SK-N-SH (cell line): ENCODE measurements around the gene SPINK8. TPM values are rescaled to one million over a fixed set of nuclear protein-coding genes. Genes with fewer than 3 reads are reported as not detected.

Source experiments
- CTCF ChIA-PET: fragments of 300-600, 350-600 bp; formaldehyde crosslinking; extraction: SDS; loops from one replicate; lab custom pipeline; 2021; lab: Yijun Ruan, JAX
- POLR2A ChIA-PET: fragments of 350-600 bp; sonication (Branson Sonifier 250); formaldehyde crosslinking; extraction: SDS; loops from one replicate; lab custom pipeline; 2020; ENCODE audit warnings: antibody characterized with exemption, inconsistent platforms; lab: Yijun Ruan, JAX
- DNase-seq: peaks from one replicate; pipeline ENCODE4 v3.0.0; 2012
- H2AFZ ChIP-seq: fragments of 200-600 bp; sonication (generic); 2 replicates; pipeline ENCODE4 v1.8.1; 2016; ENCODE audit warnings: antibody characterized with exemption, mild to moderate bottlenecking, low read depth
- H3F3A ChIP-seq: fragments of 200-600 bp; sonication (generic); replicated peaks from 2 replicates; pipeline ENCODE3; 2016; ENCODE audit warnings: antibody characterized with exemption, mild to moderate bottlenecking; ENCODE audit not compliant: insufficient read depth
- H3K27ac ChIP-seq, 2 experiments: fragments of 200-500 bp in 1 of 2; fragments of 200-600 bp in 1 of 2; sonication (Bioruptor generic) in 1 of 2; sonication (generic), shearing (Covaris generic) in 1 of 2; 2 replicates each; pipeline versions ENCODE4 v1.5.1 to v1.6.1; 2014 to 2016; ENCODE audit warnings: low read depth in 2 of 2, inconsistent platforms in 1 of 2, low read length in 1 of 2, mild to moderate bottlenecking in 1 of 2, mixed read lengths in 1 of 2
- H3K27me3 ChIP-seq: fragments of 200-600 bp; sonication (generic), shearing (Covaris generic); 2 replicates; pipeline ENCODE4 v1.6.1; 2016; ENCODE audit warnings: mixed run types; ENCODE audit not compliant: insufficient read depth
- H3K36me3 ChIP-seq, 2 experiments: fragments of 200-500 bp in 1 of 2; fragments of 200-600 bp in 1 of 2; sonication (Bioruptor generic) in 1 of 2; sonication (generic) in 1 of 2; replicated peaks in 1 of 2; 2 replicates each; pipeline versions ENCODE3 to v1.5.1; 2014 to 2016; ENCODE audit warnings: low read length in 1 of 2, mild to moderate bottlenecking in 1 of 2; ENCODE audit not compliant: insufficient read depth in 2 of 2, control insufficient read depth in 1 of 2
- H3K4me1 ChIP-seq, 2 experiments: fragments of 200-500 bp in 1 of 2; fragments of 200-600 bp in 1 of 2; sonication (Bioruptor generic) in 1 of 2; sonication (generic), shearing (Covaris generic) in 1 of 2; 2 replicates each; pipeline versions ENCODE4 v1.5.1 to v1.6.1; 2014 to 2016; ENCODE audit warnings: low read depth in 1 of 2, low read length in 1 of 2, mixed run types in 1 of 2; ENCODE audit not compliant: insufficient read depth in 2 of 2, control insufficient read depth in 1 of 2
- H3K4me2 ChIP-seq: fragments of 200-600 bp; sonication (generic), shearing (Covaris generic); 2 replicates; pipeline ENCODE4 v1.6.1; 2017; ENCODE audit warnings: mixed run types
- H3K4me3 ChIP-seq, 2 experiments: fragments of 200-500 bp in 1 of 2; fragments of 200-600 bp in 1 of 2; sonication (Bioruptor generic) in 1 of 2; sonication (generic), shearing (Covaris generic) in 1 of 2; 2 replicates each; pipeline versions ENCODE4 v1.5.1 to v1.8.1; 2014 to 2016; ENCODE audit warnings: low read depth in 2 of 2, inconsistent platforms in 1 of 2, low read length in 1 of 2, mild to moderate bottlenecking in 1 of 2, mixed read lengths in 1 of 2, moderate library complexity in 1 of 2
- H3K79me2 ChIP-seq: fragments of 200-600 bp; sonication (generic); 2 replicates; pipeline ENCODE4 v1.8.1; 2017; ENCODE audit warnings: mild to moderate bottlenecking; ENCODE audit not compliant: insufficient read depth
- H3K9ac ChIP-seq: fragments of 200-600 bp; sonication (generic); 2 replicates; pipeline ENCODE4 v1.6.1; 2017; ENCODE audit warnings: mixed run types
- H3K9me2 ChIP-seq: fragments of 200-600 bp; sonication (generic); 2 replicates; pipeline ENCODE4 v1.6.1; 2017; ENCODE audit warnings: mixed run types
- H3K9me3 ChIP-seq: fragments of 200-600 bp; sonication (generic); 2 replicates; pipeline ENCODE4 v1.6.1; 2017; ENCODE audit warnings: mixed run types, mild to moderate bottlenecking, moderate library complexity
- H4K20me1 ChIP-seq: fragments of 200-600 bp; sonication (generic); 2 replicates; pipeline ENCODE4 v1.6.1; 2017; ENCODE audit warnings: mild to moderate bottlenecking, mixed run types; ENCODE audit not compliant: insufficient read depth
- CHD2 ChIP-seq: fragments of 150-350 bp; IDR thresholded peaks from 2 replicates; pipeline ENCODE4 v1.6.1; 2018; ENCODE audit warnings: low read length; ENCODE audit not compliant: partially characterized antibody
- CTCF ChIP-seq: fragments of 200-600 bp; sonication (generic); IDR thresholded peaks from 2 replicates; pipeline ENCODE4 v1.6.1; 2017; ENCODE audit warnings: antibody characterized with exemption, mild to moderate bottlenecking, moderate library complexity
- EP300 ChIP-seq, 2 experiments: IDR thresholded peaks; 2 replicates each; pipeline versions ENCODE4 v1.4.0 to v1.6.1; 2012; ENCODE audit warnings: borderline replicate concordance in 1 of 2, low read depth in 1 of 2, low read length in 1 of 2
- EZH2phosphoT487 ChIP-seq: fragments of 200-600 bp; sonication (generic); IDR thresholded peaks from 2 replicates; pipeline ENCODE4 v1.6.1; 2017; ENCODE audit warnings: low read depth, mixed run types, mild to moderate bottlenecking, antibody characterized with exemption, moderate library complexity, borderline replicate concordance
- FOXJ3 ChIP-seq: sonication (generic); formaldehyde crosslinking; IDR thresholded peaks from 2 replicates; pipeline ENCODE4 v1.5.1; 2020; ENCODE audit warnings: mild to moderate bottlenecking, missing genetic modification reagents
- GATA2 ChIP-seq: sonication (generic); formaldehyde crosslinking; IDR thresholded peaks from 2 replicates; pipeline ENCODE4 v1.5.0; 2020; ENCODE audit warnings: mild to moderate bottlenecking, missing genetic modification reagents
- MAX ChIP-seq: IDR thresholded peaks from 2 replicates; pipeline ENCODE4 v1.4.0; 2012; ENCODE audit warnings: low read depth
- MXI1 ChIP-seq: IDR thresholded peaks from 2 replicates; pipeline ENCODE4 v1.6.1; 2012; ENCODE audit warnings: mild to moderate bottlenecking, low read depth, low read length, improper control_type of control experiment
- POLR2AphosphoS5 ChIP-seq: IDR thresholded peaks from 2 replicates; pipeline ENCODE4 v1.6.1; 2012; ENCODE audit warnings: low read depth, low read length
- RAD21 ChIP-seq: IDR thresholded peaks from 2 replicates; pipeline ENCODE4 v1.6.1; 2012; ENCODE audit warnings: mild to moderate bottlenecking, low read length
- RCOR1 ChIP-seq: fragments of 150-350 bp; IDR thresholded peaks from 2 replicates; pipeline ENCODE4 v1.6.1; 2017; ENCODE audit warnings: antibody characterized with exemption, low read length
- SMC3 ChIP-seq: IDR thresholded peaks from 2 replicates; pipeline ENCODE4 v1.6.1; 2012; ENCODE audit warnings: low read depth, low read length, improper control_type of control experiment
- TAF1 ChIP-seq: IDR thresholded peaks from 2 replicates; pipeline ENCODE4 v1.6.1; 2012; ENCODE audit warnings: low read depth, mild to moderate bottlenecking, low read length, moderate library complexity, borderline replicate concordance
- ZBTB33 ChIP-seq: IDR thresholded peaks from 2 replicates; pipeline ENCODE4 v1.4.0; 2012; ENCODE audit warnings: low read depth, borderline replicate concordance
- WGBS: methylation state at CpG from one replicate; pipeline ENCODE4 v1.1.6; 2017; ENCODE audit warnings: low lambda C conversion rate; 5-methylcytosine and 5-hydroxymethylcytosine counted together
- polyA plus RNA-seq, 3 experiments: library from polyadenylated mRNA; depleted of rRNA; stranded (reverse); fragments of >200 nt; gene quantifications; 2 replicates each; pipeline ENCODE4 v1.2.3, GENCODE V29; 2012

The SPINK8 gene
- polyA plus RNA-seq, 1 of the 3 experiments (the other 2 are of a cell fraction): not detected

- TF ChIP-seq GATA2 (CRISPR knock-in tag): peak; percentile 81
- peak; percentile 49; the same call in 1 of the 2 replicates for TF ChIP-seq FOXJ3
- no peak for TF ChIP-seq TAF1
- no peak for TF ChIP-seq CTCF
- peak; percentile 5; the same call in 1 of the 2 replicates for TF ChIP-seq SMC3
- TF ChIP-seq MXI1: peak; percentile 61; the same call in 1 of the 2 replicates
- TF ChIP-seq EP300 (IDR thresholded peaks at IDR 0.05; ENCODE audit: borderline replicate concordance in 1 of 2, low read depth in 1 of 2, low read length in 1 of 2): peak in 1 of 2 experiments; percentile 95; a peak in 2 of 4 replicates
Observed at GRCh38 chr3:48352546-48352945, 19.1 kb upstream of the SPINK8 start (continued).

- WGBS: 39% methylated on average over 3 of the region's 3 CpGs
- no peak overlapping the region for H3K4me2 ChIP-seq
- DNase-seq: peak; percentile 62
- no peak overlapping the region for H3K9ac ChIP-seq
- no peaks in the 10 kb centered on the region for H3K79me2 ChIP-seq
- no peak overlapping the region for H3K4me3 ChIP-seq
- H3K27me3 ChIP-seq: no peaks in the 10 kb centered on the region
- no peaks in the 10 kb centered on the region for H3K9me2 ChIP-seq
- no peaks in the 10 kb centered on the region for H3F3A ChIP-seq
- no peaks in the 10 kb centered on the region for H3K36me3 ChIP-seq
- CTCF ChIA-PET: interaction anchor here (0.7 to 2.6 kb wide), 6 partner anchors 44 to 88 kb away, joined by 3 to 20 read pairs (median 5); no protein-coding TSS in a partner anchor
- TF ChIP-seq MAX (no peak), GATA2 (CRISPR knock-in tag) (peak; percentile 90), SMC3 (no peak), CHD2 (peak; percentile 61), POLR2AphosphoS5 (no peak), ZBTB33 (no peak), EZH2phosphoT487 (no peak), RCOR1 (peak; percentile 86), EP300 (IDR thresholded peaks at IDR 0.05; ENCODE audit: borderline replicate concordance in 1 of 2, low read depth in 1 of 2, low read length in 1 of 2) (peak in 1 of 2 experiments; percentile 96; a peak in 2 of 4 replicates), FOXJ3 (peak; percentile 73; the same call in 1 of the 2 replicates), RAD21 (peak; percentile 32)
- H4K20me1 ChIP-seq: no peaks in the 10 kb centered on the region
- POLR2A ChIA-PET: interaction anchor here (0.9 to 1.6 kb wide), 2 partner anchors 20 to 52 kb away, joined by 3 to 6 read pairs; no protein-coding TSS in a partner anchor
- peaks cover 0 to 47% of the 10 kb centered on the region in 2 experiments; a peak in 2 of 4 replicates for H3K4me1 ChIP-seq
- H3K9me3 ChIP-seq: no peaks in the 10 kb centered on the region
- no peak overlapping the region for H2AFZ ChIP-seq
- H3K27ac ChIP-seq: peak overlapping the region in 1 of 2 experiments; percentile 81; a peak in 2 of 4 replicates
Observed at GRCh38 chr3:48347500-48347899, 14.0 kb upstream of the SPINK8 start.
